Activated naive CD8-positive, alpha-beta T cell treated with anti-CD3 and anti-CD28 coated beads for 36 hours (primary cell): ENCODE measurements around the gene ZG16B. TPM values are rescaled to one million over a fixed set of nuclear protein-coding genes. Genes with fewer than 3 reads are reported as not detected.

Source experiments
- DNase-seq: peaks from one replicate; pipeline ENCODE4 v3.0.0; 2021
- H3K27ac Mint-ChIP-seq: one replicate; pipeline ENCODE4 v1.8.0; 2022; ENCODE audit warnings: mild to moderate bottlenecking, moderate library complexity, mixed read lengths
- H3K27me3 Mint-ChIP-seq: one replicate; pipeline ENCODE4 v1.8.0; 2022; ENCODE audit warnings: mild to moderate bottlenecking, mixed read lengths
- H3K36me3 Mint-ChIP-seq: one replicate; pipeline ENCODE4 v1.8.0; 2021; ENCODE audit warnings: mild to moderate bottlenecking, mixed read lengths
- H3K4me1 Mint-ChIP-seq: one replicate; pipeline ENCODE4 v1.8.0; 2021; ENCODE audit warnings: mixed read lengths
- H3K4me3 Mint-ChIP-seq: one replicate; pipeline ENCODE4 v1.8.0; 2022; ENCODE audit warnings: mild to moderate bottlenecking, moderate library complexity, mixed read lengths
- H3K9me3 Mint-ChIP-seq: one replicate; pipeline ENCODE4 v1.8.0; 2022; ENCODE audit warnings: mixed read lengths
- total RNA-seq, 2 experiments: library from RNA; stranded (reverse); gene quantifications; one replicate each; pipeline ENCODE4 v1.2.3, GENCODE V29; 2021

ZG16B gene, protein sequence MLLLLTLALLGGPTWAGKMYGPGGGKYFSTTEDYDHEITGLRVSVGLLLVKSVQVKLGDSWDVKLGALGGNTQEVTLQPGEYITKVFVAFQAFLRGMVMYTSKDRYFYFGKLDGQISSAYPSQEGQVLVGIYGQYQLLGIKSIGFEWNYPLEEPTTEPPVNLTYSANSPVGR
- total RNA-seq = 1 to 10 TPM; 1.1 to 1.6 TPM

DNA sequence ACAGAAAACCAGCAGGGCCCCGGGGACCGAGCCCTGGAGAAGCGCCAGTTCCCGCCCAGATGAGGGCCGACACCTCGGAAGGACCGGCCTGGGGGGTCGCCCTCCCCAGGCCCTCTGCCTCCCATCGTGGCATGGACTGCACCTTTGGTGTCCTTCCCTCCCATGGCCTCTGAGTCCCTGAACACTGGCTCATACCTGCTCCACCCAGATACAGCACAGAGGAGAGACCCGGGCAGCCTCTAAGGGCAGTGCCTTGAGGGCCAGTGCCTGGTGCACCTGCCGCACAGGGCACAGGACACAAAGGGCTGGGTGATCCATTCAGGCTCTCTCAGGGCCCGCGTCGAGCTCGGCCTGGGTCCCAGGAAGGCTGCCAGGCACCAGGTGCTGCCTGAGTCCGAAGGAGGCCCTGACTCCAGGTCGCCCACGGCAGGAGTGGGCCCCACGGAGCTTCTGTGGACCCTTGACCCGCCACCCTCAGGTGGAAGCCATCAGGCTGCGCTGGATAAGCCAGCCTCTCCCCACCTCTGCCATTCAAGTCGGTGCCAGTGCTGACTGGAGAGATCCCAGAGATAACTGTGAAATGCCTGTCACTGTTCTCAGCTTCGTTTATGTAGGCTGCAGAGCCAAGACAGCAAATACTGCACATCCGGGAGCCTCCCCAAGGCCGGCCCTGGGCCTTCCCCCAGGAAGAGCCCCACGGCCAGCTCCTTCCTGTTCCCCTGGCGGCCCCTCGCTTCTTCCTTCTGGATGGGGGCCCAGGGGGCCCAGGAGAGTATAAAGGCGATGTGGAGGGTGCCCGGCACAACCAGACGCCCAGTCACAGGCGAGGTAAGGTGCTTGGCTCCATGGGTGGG lies at the start of gene ZG16B:
ZG16B (plus strand) TSS at position 803 of the 854 bp plus-strand sequence. CDS start 139 bp downstream, outside the sequence.
- Mint-ChIP-seq H3K9me3 (no peaks in the 10 kb centered on the region), H3K27me3 (peaks cover 7% of the 10 kb centered on the region), H3K36me3 (no peaks in the 10 kb centered on the region), H3K4me3 (no peak within 1 kb of the TSS), H3K4me1 (no peaks in the 10 kb centered on the region), H3K27ac (no peak within 1 kb of the TSS)
- no peak for DNase-seq

GRCh38 chr16:2782583-2783351 lies 47.3 kb upstream of the ZG16B start:
- DNase-seq = no peak
- no peak overlapping the region for H3K27ac Mint-ChIP-seq
- H3K4me3 Mint-ChIP-seq = no peak overlapping the region
- H3K9me3 Mint-ChIP-seq = no peaks in the 10 kb centered on the region
- peaks cover 8% of the 10 kb centered on the region for H3K36me3 Mint-ChIP-seq
- no peaks in the 10 kb centered on the region for H3K27me3 Mint-ChIP-seq
- peaks cover 23% of the 10 kb centered on the region for H3K4me1 Mint-ChIP-seq

DNA sequence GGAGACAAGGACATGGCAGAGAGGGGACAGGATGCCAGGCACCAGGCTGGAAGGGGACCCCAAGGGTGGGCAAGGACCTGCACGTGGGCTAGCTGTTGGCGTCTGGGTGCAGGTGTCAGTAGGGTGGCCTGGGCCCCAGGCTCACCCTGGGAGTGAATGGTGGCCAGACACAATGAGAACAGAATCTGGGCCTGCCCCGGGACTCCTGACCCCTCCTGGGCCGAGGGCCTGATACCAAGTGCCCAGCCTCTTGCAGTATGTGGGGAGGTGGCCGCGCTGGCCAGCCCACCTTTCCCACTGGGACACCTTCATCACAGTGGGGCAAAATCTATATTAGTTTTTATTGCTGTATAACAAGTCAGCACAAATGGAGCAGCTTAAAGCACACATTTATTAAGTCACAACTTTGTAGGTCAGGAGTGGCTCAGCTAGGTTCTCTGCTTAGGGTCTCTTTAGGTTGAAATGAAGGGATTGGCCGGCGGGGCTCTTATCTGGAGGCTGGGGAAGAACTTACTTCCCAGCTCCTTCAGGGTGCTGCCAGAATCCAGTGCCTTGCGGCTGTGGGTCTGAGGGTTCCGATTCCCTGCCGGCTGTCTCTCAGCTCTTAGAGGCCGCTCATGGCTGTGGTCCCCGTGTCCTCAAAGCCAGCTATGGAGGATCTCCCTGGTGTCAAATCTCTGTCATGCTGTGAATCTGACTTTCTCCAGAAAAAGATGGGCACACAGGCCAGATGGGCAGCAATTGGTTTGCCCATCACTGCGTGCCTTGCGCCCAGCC lies 46.3 kb upstream of the ZG16B start:
- peak overlapping the region; percentile 64 for H3K4me3 Mint-ChIP-seq

DNA sequence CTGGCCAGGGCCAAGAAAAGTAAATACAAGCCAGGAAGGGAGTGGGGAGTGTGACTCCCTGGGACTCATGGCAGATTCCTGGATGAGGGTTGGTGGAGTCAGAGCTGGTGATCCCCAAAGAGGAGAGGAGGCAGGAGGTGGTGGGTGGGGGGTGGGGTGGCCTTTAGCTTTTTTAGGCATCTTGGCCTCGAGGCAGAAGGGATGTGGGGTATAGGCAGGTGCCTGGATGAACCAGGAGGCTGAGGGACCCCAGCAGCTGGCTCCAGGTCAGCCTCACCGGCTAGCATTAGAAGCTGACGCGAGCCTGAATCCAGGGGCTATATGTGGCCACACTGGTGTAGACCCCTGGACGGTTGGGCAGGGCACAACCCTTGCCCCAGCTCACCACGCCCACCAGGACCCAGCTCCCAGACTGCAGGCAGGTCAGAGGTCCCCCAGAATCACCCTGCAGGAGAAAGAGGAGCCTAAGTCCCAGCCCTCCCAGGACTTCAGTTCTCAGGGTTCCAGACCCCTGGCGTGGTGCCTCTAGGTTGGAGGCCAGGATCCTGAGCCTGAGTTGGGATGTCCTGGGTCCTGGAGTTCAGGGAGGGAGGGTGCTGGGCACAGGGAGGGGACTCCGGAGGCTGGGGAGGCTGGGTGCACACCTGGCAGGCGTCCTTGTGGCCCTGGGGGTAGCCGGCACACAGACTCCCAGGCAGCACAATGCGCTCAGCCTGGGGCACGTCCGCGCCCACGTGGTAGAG lies 45.6 kb upstream of the ZG16B start:
- Mint-ChIP-seq H3K27me3 (peaks cover 2% of the 10 kb centered on the region), H3K36me3 (no peaks in the 10 kb centered on the region), H3K9me3 (no peaks in the 10 kb centered on the region), H3K4me3 (peak overlapping the region; percentile 82), H3K4me1 (peaks cover 11% of the 10 kb centered on the region), H3K27ac (peak overlapping the region; percentile 78)
- no peak for DNase-seq

More for the DNA sequence above, 46.3 kb upstream of the ZG16B start:
- no peaks in the 10 kb centered on the region for H3K9me3 Mint-ChIP-seq
- H3K36me3 Mint-ChIP-seq = peaks cover under 1% of the 10 kb centered on the region
- H3K27ac Mint-ChIP-seq = peak overlapping the region; percentile 62
- no peaks in the 10 kb centered on the region for H3K27me3 Mint-ChIP-seq
- DNase-seq = no peak
- peaks cover 13% of the 10 kb centered on the region for H3K4me1 Mint-ChIP-seq

DNA sequence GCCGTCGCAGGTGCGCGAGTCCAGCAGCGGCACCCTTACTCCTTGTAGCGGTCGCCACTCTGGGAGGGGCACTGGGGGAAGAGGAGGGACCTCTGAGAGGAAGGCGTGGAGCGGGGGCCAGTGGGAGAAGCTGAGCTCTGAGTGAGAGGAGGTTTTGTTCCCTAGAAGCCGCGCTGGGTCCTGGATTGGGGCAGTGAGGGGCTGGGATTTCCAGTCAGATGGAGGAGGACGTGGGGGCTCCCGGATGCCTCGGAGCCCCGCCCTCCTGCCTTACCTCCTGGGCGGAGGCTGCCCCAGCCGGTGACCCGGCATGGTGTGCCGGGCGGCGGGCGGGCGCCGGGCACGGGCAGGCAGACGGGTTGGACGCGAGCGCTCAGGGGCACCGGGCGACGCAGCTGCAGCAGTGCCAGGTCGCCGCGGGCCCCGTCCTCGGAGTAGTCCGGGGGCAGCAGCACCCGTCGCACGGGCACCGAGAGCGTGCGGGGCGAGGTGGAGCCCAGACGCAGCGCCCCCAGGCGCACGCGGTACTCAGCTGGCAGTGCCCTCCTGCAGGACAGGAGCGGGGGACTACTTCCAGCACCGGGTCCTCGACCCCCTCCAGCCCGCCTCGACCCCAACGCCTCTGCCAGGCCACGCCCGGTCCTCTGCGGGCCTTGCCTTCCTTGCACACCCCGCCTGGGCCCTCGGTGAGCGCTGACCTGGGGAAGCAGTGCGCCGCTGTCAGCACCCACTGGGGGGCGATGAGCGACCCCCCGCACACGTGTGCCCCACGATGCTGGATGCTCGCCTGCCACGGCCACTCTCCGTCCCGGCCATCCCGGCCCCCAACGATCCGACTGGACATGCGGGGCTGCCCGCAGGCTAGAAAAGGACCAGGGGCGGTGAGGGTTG lies 44.8 kb upstream of the ZG16B start:
- H3K27ac Mint-ChIP-seq = peak overlapping the region; percentile 78
- H3K4me1 Mint-ChIP-seq = peaks cover 11% of the 10 kb centered on the region
- H3K36me3 Mint-ChIP-seq = no peaks in the 10 kb centered on the region
- peak; percentile 60 for DNase-seq
- no peaks in the 10 kb centered on the region for H3K9me3 Mint-ChIP-seq
- peak overlapping the region; percentile 82 for H3K4me3 Mint-ChIP-seq
- H3K27me3 Mint-ChIP-seq = peaks cover 4% of the 10 kb centered on the region

- H3K36me3 Mint-ChIP-seq = no peaks in the 10 kb centered on the region
- H3K4me1 Mint-ChIP-seq = peaks cover 11% of the 10 kb centered on the region
- no peaks in the 10 kb centered on the region for H3K9me3 Mint-ChIP-seq
- no peak for DNase-seq
- H3K4me3 Mint-ChIP-seq = peak overlapping the region; percentile 64
- H3K27me3 Mint-ChIP-seq = peaks cover 9% of the 10 kb centered on the region
- H3K27ac Mint-ChIP-seq = peak overlapping the region; percentile 56
Observed at GRCh38 chr16:2786061-2786825, 43.9 kb upstream of the ZG16B start.

GRCh38 chr16:2786826-2787151 lies 43.3 kb upstream of the ZG16B start:
- H3K36me3 Mint-ChIP-seq = no peaks in the 10 kb centered on the region
- H3K9me3 Mint-ChIP-seq = no peaks in the 10 kb centered on the region
- no peak overlapping the region for H3K27ac Mint-ChIP-seq
- peaks cover 12% of the 10 kb centered on the region for H3K27me3 Mint-ChIP-seq
- peaks cover 11% of the 10 kb centered on the region for H3K4me1 Mint-ChIP-seq
- H3K4me3 Mint-ChIP-seq = peak overlapping the region; percentile 64
- no peak for DNase-seq

GRCh38 chr16:2787406-2787805 lies 42.7 kb upstream of the ZG16B start, which contains the start of gene PRSS33:
TSS of gene PRSS33 (minus strand) at chr16:2787560. CDS start at chr16:2786547, 1,013 bp downstream.
- no peaks in the 10 kb centered on the region for H3K36me3 Mint-ChIP-seq
- peaks cover 11% of the 10 kb centered on the region for H3K4me1 Mint-ChIP-seq
- H3K9me3 Mint-ChIP-seq = no peaks in the 10 kb centered on the region
- DNase-seq = no peak
- H3K4me3 Mint-ChIP-seq = peak within 1 kb of the TSS; percentile 64
- peaks cover 12% of the 10 kb centered on the region for H3K27me3 Mint-ChIP-seq
- no peak within 1 kb of the TSS for H3K27ac Mint-ChIP-seq

DNA sequence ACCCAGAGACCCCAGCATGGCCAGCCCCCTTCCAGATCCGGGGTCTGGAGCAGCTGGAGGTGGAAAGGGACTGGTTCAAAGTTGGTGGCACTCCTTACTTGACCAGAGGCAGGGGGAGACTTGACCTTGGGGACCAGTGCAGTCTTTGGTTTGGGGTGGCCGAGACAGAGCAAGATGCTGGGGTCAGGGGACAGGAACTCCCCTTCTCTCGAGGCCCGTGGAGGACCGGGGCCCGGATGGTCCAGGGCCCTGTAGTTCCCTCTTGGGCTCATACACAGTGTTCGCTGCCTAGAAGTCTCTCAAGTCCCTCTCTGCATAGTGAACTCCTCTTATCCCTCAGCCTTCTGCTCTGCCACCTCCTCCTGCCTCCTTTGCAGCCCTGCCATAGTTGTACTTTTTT lies 42.1 kb upstream of the ZG16B start:
- Mint-ChIP-seq H3K4me3 (no peak overlapping the region), H3K9me3 (no peaks in the 10 kb centered on the region), H3K27me3 (peaks cover 12% of the 10 kb centered on the region), H3K27ac (no peak overlapping the region), H3K36me3 (no peaks in the 10 kb centered on the region), H3K4me1 (peaks cover 11% of the 10 kb centered on the region)
- no peak for DNase-seq

GRCh38 chr16:2790631-2791030 lies 39.5 kb upstream of the ZG16B start:
- H3K4me1 Mint-ChIP-seq = peaks cover 8% of the 10 kb centered on the region
- H3K9me3 Mint-ChIP-seq = no peaks in the 10 kb centered on the region
- no peaks in the 10 kb centered on the region for H3K36me3 Mint-ChIP-seq
- no peak for DNase-seq
- no peak overlapping the region for H3K4me3 Mint-ChIP-seq
- H3K27me3 Mint-ChIP-seq = peaks cover 22% of the 10 kb centered on the region
- no peak overlapping the region for H3K27ac Mint-ChIP-seq

DNA sequence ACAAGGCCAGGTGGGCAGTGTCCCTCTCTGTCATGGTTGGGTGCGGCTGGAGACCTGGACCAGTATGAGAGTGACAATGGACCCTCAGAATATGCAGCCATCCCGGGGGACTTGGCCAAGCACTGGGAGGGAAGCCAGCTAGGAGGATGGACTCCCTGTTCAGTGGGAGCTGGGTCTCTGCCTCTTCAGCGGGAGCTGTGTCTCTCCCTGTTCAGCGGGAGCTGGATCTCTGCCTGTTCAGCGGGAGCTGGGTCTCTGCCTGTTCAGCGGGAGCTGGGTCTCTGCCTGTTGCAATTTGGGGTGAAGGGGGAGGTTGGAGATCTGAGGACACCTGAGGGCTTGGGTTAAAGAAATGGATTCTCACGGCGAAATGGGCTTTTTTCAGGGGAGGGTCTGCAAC lies 38.9 kb upstream of the ZG16B start:
- DNase-seq = no peak
- Mint-ChIP-seq H3K9me3 (no peaks in the 10 kb centered on the region), H3K27ac (no peak overlapping the region), H3K36me3 (no peaks in the 10 kb centered on the region), H3K27me3 (peaks cover 22% of the 10 kb centered on the region), H3K4me1 (peaks cover 2% of the 10 kb centered on the region), H3K4me3 (no peak overlapping the region)

DNA sequence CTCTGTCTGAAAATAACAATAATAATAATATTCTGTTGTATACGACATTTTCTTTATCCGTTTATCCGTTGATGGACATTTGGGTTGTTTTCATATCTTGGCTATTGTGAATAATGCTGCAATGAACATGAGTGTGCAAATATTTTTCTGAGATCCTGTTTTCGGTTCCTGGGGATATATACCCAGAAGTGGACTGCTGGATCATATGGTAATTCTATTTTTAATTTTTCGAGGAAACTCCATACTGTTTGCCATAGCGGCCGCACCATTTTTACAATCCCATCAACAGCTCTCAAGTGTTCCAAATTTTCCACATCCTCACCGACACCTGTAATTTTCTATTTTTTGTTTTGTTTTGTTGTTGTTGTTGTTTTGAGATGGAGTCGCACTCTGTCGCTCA lies 37.2 kb upstream of the ZG16B start:
- Mint-ChIP-seq H3K4me3 (no peak overlapping the region), H3K9me3 (no peaks in the 10 kb centered on the region), H3K4me1 (no peaks in the 10 kb centered on the region), H3K36me3 (no peaks in the 10 kb centered on the region), H3K27me3 (peaks cover 29% of the 10 kb centered on the region), H3K27ac (no peak overlapping the region)
- DNase-seq = no peak
